CD4-positive, alpha-beta T cell (primary cell): ENCODE results near the gene DPH1. TPM values are rescaled to one million over a fixed set of nuclear protein-coding genes. Genes with fewer than 3 reads are reported as not detected.

ENCODE experiments used
- ATAC-seq: fragments of 200-7000 bp; cut with Tn5 transposase; one replicate; pipeline ENCODE4 v1.10.0; 2022; ENCODE audit warnings: mild to moderate bottlenecking; ENCODE audit not compliant: poor library complexity
- CTCF ChIA-PET: fragments of 350-600 bp; sonication (Branson Sonifier 250); formaldehyde crosslinking; loops from one replicate; lab custom pipeline; 2021; ENCODE audit warnings: antibody characterized with exemption, inconsistent platforms; lab: Charles Lee
- POLR2A ChIA-PET: fragments of 350-600 bp; sonication (Branson Sonifier 250); formaldehyde crosslinking; loops from one replicate; lab custom pipeline; 2021; ENCODE audit warnings: antibody characterized with exemption, inconsistent platforms; lab: Charles Lee
- DNase-seq, 14 experiments: peaks; one replicate each; pipeline ENCODE4 v3.0.0-alpha.2; 2013 to 2020; ENCODE audit warnings: mixed read lengths in 2 of 14
- H3K27ac ChIP-seq, 2 donors: one replicate each; pipeline versions ENCODE4 v1.5.1 to v1.7.0; 2013; ENCODE audit warnings: low read length in 2 of 2, low read depth in 1 of 2, mild to moderate bottlenecking in 1 of 2
- H3K27me3 ChIP-seq, 2 experiments: 1 replicate in 1 of 2; 2 replicates in 1 of 2; pipeline versions ENCODE4 v1.6.1 to v1.7.0; 2013; ENCODE audit warnings: low read length in 2 of 2, control low read depth in 1 of 2, mild to moderate bottlenecking in 1 of 2, moderate library complexity in 1 of 2; ENCODE audit not compliant: insufficient read depth in 2 of 2, control insufficient read depth in 1 of 2
- H3K36me3 ChIP-seq: one replicate; pipeline ENCODE4 v1.6.1; 2013; ENCODE audit warnings: low read length, control low read depth; ENCODE audit not compliant: insufficient read depth
- H3K4me1 ChIP-seq: one replicate; pipeline ENCODE4 v1.6.1; 2013; ENCODE audit warnings: low read length, control low read depth; ENCODE audit not compliant: insufficient read depth
- H3K4me3 ChIP-seq: one replicate; pipeline ENCODE4 v1.5.1; 2013; ENCODE audit warnings: mild to moderate bottlenecking, low read length, moderate library complexity
- H3K9me3 ChIP-seq, 2 experiments: 1 replicate in 1 of 2; 2 replicates in 1 of 2; pipeline versions ENCODE4 v1.6.1 to v1.7.0; 2013; ENCODE audit warnings: low read length in 2 of 2, mild to moderate bottlenecking in 2 of 2, control low read depth in 1 of 2, moderate library complexity in 1 of 2; ENCODE audit not compliant: control insufficient read depth in 1 of 2, insufficient read depth in 1 of 2
- H3K27ac Mint-ChIP-seq: one replicate; pipeline ENCODE4 v1.8.0; 2020; ENCODE audit warnings: mixed read lengths
- H3K27me3 Mint-ChIP-seq: one replicate; pipeline ENCODE4 v1.8.0; 2021; ENCODE audit warnings: mixed read lengths
- H3K36me3 Mint-ChIP-seq: one replicate; pipeline ENCODE4 v1.8.0; 2021; ENCODE audit warnings: low read depth, mixed read lengths
- H3K4me1 Mint-ChIP-seq: one replicate; pipeline ENCODE4 v1.8.0; 2021; ENCODE audit warnings: low read depth, mixed read lengths
- H3K4me3 Mint-ChIP-seq: one replicate; pipeline ENCODE4 v1.8.0; 2020; ENCODE audit warnings: mild to moderate bottlenecking, mixed read lengths
- H3K9me3 Mint-ChIP-seq: one replicate; pipeline ENCODE4 v1.8.0; 2020; ENCODE audit warnings: mixed read lengths
- CTCF ChIP-seq: fragments of 200-600 bp; IDR thresholded peaks from one replicate; pipeline ENCODE4 v1.8.0; 2022; ENCODE audit warnings: antibody characterized with exemption, mild to moderate bottlenecking
- intact Hi-C, 2 experiments: fragments of 100-400 bp; cut with DNase I in 1 of 2; cut with micrococcal nuclease in 1 of 2; formaldehyde crosslinking; loops; one replicate each; pipeline versions ENCODE4 v1.15.1 to v1.9.0; 2023 to 2025; cut with DNase I, micrococcal nuclease
- total RNA-seq, 174 experiments: library from RNA in 2 of 174; stranded (reverse) in 2 of 174; gene quantifications; one replicate each; pipeline ENCODE4 v1.2.3 and lab custom pipeline; 2021 to 2026

DPH1 gene
- total RNA-seq, 2 experiments from 2014 or later, result 96.4 to 101 TPM

- Histone ChIP-seq H3K4me1 (peaks cover 33% of the 10 kb centered on the region), H3K36me3 (peaks cover 37% of the 10 kb centered on the region), H3K9me3 (peaks cover 0 to 6% of the 10 kb centered on the region in 2 experiments), H3K27ac (no peak overlapping the region), H3K4me3 (no peak overlapping the region), H3K27me3 (peaks cover 0 to 7% of the 10 kb centered on the region in 2 experiments)
- no peak for TF ChIP-seq CTCF
- ChIA-PET POLR2A (no interaction called here), CTCF (no interaction called here)
- H3K4me3 Mint-ChIP-seq, result peak overlapping the region; percentile 71
- ATAC-seq (no peak), DNase-seq (no peak)
- peaks cover 27% of the 10 kb centered on the region for H3K4me1 Mint-ChIP-seq
- no peak overlapping the region for H3K27ac Mint-ChIP-seq
- intact Hi-C loops, result loop anchor here (5.0 kb wide), 2 partner anchors 161 to 679 kb away; partner anchors contain the start of gene CLUH (in 1 of the 2)
- H3K9me3 Mint-ChIP-seq, result no peaks in the 10 kb centered on the region
- peaks cover 44% of the 10 kb centered on the region for H3K36me3 Mint-ChIP-seq
- peaks cover 6% of the 10 kb centered on the region for H3K27me3 Mint-ChIP-seq
Measured at GRCh38 chr17:2033153-2033552, 3.2 kb downstream of the DPH1 start.

- DNase-seq, result no peak
- H3K36me3 ChIP-seq, result peaks cover 40% of the 10 kb centered on the region
- Mint-ChIP-seq H3K9me3 (no peaks in the 10 kb centered on the region), H3K4me3 (no peak overlapping the region), H3K27ac (no peak overlapping the region), H3K4me1 (peaks cover 27% of the 10 kb centered on the region), H3K36me3 (peaks cover 51% of the 10 kb centered on the region), H3K27me3 (no peaks in the 10 kb centered on the region)
- no peak overlapping the region for H3K4me3 ChIP-seq
- H3K9me3 ChIP-seq, result peaks cover 0 to 6% of the 10 kb centered on the region in 2 experiments
- intact Hi-C loops, result loop anchor here (5.0 kb wide), 2 partner anchors 162 to 678 kb away; partner anchors contain the start of gene CLUH (in 1 of the 2)
- TF ChIP-seq CTCF, result no peak
- peaks cover 33% of the 10 kb centered on the region for H3K4me1 ChIP-seq
- ChIA-PET POLR2A (no interaction called here), CTCF (no interaction called here)
- no peak overlapping the region for H3K27ac ChIP-seq
- H3K27me3 ChIP-seq, result no peaks in the 10 kb centered on the region
- no peak for ATAC-seq
Measured at GRCh38 chr17:2034157-2034556, 4.2 kb downstream of the DPH1 start.

GRCh38 chr17:2034806-2035540, 5.0 kb downstream of the DPH1 start:
- intact Hi-C loops, result loop anchor here (5.0 kb wide), 2 partner anchors 163 to 677 kb away; partner anchors contain the start of gene CLUH (in 1 of the 2)
- Histone ChIP-seq H3K9me3 (peaks cover 0 to 1% of the 10 kb centered on the region in 2 experiments), H3K27ac (no peak overlapping the region), H3K27me3 (no peaks in the 10 kb centered on the region), H3K4me3 (no peak overlapping the region), H3K36me3 (peaks cover 41% of the 10 kb centered on the region), H3K4me1 (peaks cover 26% of the 10 kb centered on the region)
- ChIA-PET POLR2A (no interaction called here), CTCF (no interaction called here)
- H3K9me3 Mint-ChIP-seq, result no peaks in the 10 kb centered on the region
- peaks cover 27% of the 10 kb centered on the region for H3K4me1 Mint-ChIP-seq
- no peak for TF ChIP-seq CTCF
- no peak overlapping the region for H3K4me3 Mint-ChIP-seq
- no peak overlapping the region for H3K27ac Mint-ChIP-seq
- no peaks in the 10 kb centered on the region for H3K27me3 Mint-ChIP-seq
- peaks cover 55% of the 10 kb centered on the region for H3K36me3 Mint-ChIP-seq
- ATAC-seq (no peak), DNase-seq (no peak)
